HUES6 (cell line): ENCODE data around the gene MACROD2.
A peak's percentile ranks its signal among the peaks of the same experiment; 100 is the strongest.

Experiments used
- H3K27ac ChIP-seq: 2 replicates; pipeline ENCODE4 v1.7.0; 2013; ENCODE audit warnings: low read depth, mild to moderate bottlenecking, low read length, inconsistent platforms
- H3K27me3 ChIP-seq: 2 replicates; pipeline ENCODE4 v1.6.1; 2013; ENCODE audit warnings: low read length; ENCODE audit not compliant: control insufficient read depth, insufficient read depth
- H3K36me3 ChIP-seq: 2 replicates; pipeline ENCODE4 v1.6.1; 2013; ENCODE audit warnings: low read length; ENCODE audit not compliant: control insufficient read depth, insufficient read depth
- H3K4me1 ChIP-seq: 2 replicates; pipeline ENCODE4 v1.6.1; 2013; ENCODE audit warnings: low read length; ENCODE audit not compliant: control insufficient read depth, insufficient read depth
- H3K4me3 ChIP-seq: 2 replicates; pipeline ENCODE4 v1.5.1; 2013; ENCODE audit warnings: low read depth, low read length
- H3K9ac ChIP-seq: one replicate; pipeline ENCODE4 v1.6.1; 2013; ENCODE audit warnings: mild to moderate bottlenecking, low read length
- H3K9me3 ChIP-seq: 2 replicates; pipeline ENCODE4 v1.6.1; 2013; ENCODE audit warnings: low read depth, low read length; ENCODE audit not compliant: control insufficient read depth, insufficient read depth

Gene MACROD2

GRCh38 chr20:14332866-14333265 lies 337.6 kb downstream of the MACROD2 start:
- Histone ChIP-seq H3K27ac (no peak overlapping the region), H3K4me1 (peaks cover 43% of the 10 kb centered on the region), H3K36me3 (no peaks in the 10 kb centered on the region), H3K9ac (no peak overlapping the region), H3K4me3 (no peak overlapping the region), H3K27me3 (peaks cover 4% of the 10 kb centered on the region; the same call in 1 of the 2 replicates), H3K9me3 (no peaks in the 10 kb centered on the region)

- no peak overlapping the region for H3K27ac ChIP-seq
- H3K9me3 ChIP-seq: no peaks in the 10 kb centered on the region
- no peaks in the 10 kb centered on the region for H3K36me3 ChIP-seq
- peak overlapping the region; percentile 42; the same call in 1 of the 2 replicates for H3K4me3 ChIP-seq
- peaks cover 4% of the 10 kb centered on the region; the same call in 1 of the 2 replicates for H3K27me3 ChIP-seq
- no peak overlapping the region for H3K9ac ChIP-seq
- H3K4me1 ChIP-seq: peaks cover 43% of the 10 kb centered on the region
Measured at GRCh38 chr20:14333721-14334120, 338.4 kb downstream of the MACROD2 start.

- H3K27me3 ChIP-seq: peaks cover 4% of the 10 kb centered on the region; the same call in 1 of the 2 replicates
- H3K4me3 ChIP-seq: peak overlapping the region; percentile 67; the same call in 1 of the 2 replicates
- H3K36me3 ChIP-seq: no peaks in the 10 kb centered on the region
- H3K27ac ChIP-seq: no peak overlapping the region; the same call in 1 of the 2 replicates
- peaks cover 43% of the 10 kb centered on the region for H3K4me1 ChIP-seq
- H3K9ac ChIP-seq: no peak overlapping the region
- no peaks in the 10 kb centered on the region for H3K9me3 ChIP-seq
Measured at GRCh38 chr20:14334306-14334930, 339.1 kb downstream of the MACROD2 start.

- peak overlapping the region; percentile 37 for H3K9ac ChIP-seq
- H3K27ac ChIP-seq: no peak overlapping the region
- peak overlapping the region; percentile 67; the same call in 1 of the 2 replicates for H3K4me3 ChIP-seq
- no peaks in the 10 kb centered on the region for H3K36me3 ChIP-seq
- peaks cover 4% of the 10 kb centered on the region; the same call in 1 of the 2 replicates for H3K27me3 ChIP-seq
- peaks cover 43% of the 10 kb centered on the region for H3K4me1 ChIP-seq
- no peaks in the 10 kb centered on the region for H3K9me3 ChIP-seq
Measured at GRCh38 chr20:14335052-14335451, 339.7 kb downstream of the MACROD2 start.

- Histone ChIP-seq H3K9me3 (no peaks in the 10 kb centered on the region), H3K4me3 (peak overlapping the region; percentile 67), H3K27me3 (peaks cover 4% of the 10 kb centered on the region; the same call in 1 of the 2 replicates), H3K36me3 (no peaks in the 10 kb centered on the region), H3K4me1 (peaks cover 34% of the 10 kb centered on the region), H3K27ac (no peak overlapping the region; the same call in 1 of the 2 replicates), H3K9ac (peak overlapping the region; percentile 68)
Measured at GRCh38 chr20:14336686-14337085, 341.4 kb downstream of the MACROD2 start.

GRCh38 chr20:14337400-14338171 lies 342.3 kb downstream of the MACROD2 start, which contains the start of gene FLRT3:
Gene FLRT3 (minus strand): TSS chr20:14337612. CDS start chr20:14327506, 10,106 bp downstream.
- H3K9me3 ChIP-seq: no peaks in the 10 kb centered on the region
- H3K27me3 ChIP-seq: peaks cover 4% of the 10 kb centered on the region; the same call in 1 of the 2 replicates
- peaks cover 33% of the 10 kb centered on the region for H3K4me1 ChIP-seq
- H3K27ac ChIP-seq: no peak within 1 kb of the TSS; the same call in 1 of the 2 replicates
- peak within 1 kb of the TSS; percentile 67 for H3K4me3 ChIP-seq
- peak within 1 kb of the TSS; percentile 68 for H3K9ac ChIP-seq
- H3K36me3 ChIP-seq: no peaks in the 10 kb centered on the region

- H3K27ac ChIP-seq: no peak overlapping the region
- no peaks in the 10 kb centered on the region for H3K9me3 ChIP-seq
- H3K27me3 ChIP-seq: no peaks in the 10 kb centered on the region
- no peak overlapping the region for H3K4me3 ChIP-seq
- peaks cover 8% of the 10 kb centered on the region for H3K4me1 ChIP-seq
- H3K9ac ChIP-seq: no peak overlapping the region
- H3K36me3 ChIP-seq: no peaks in the 10 kb centered on the region
Measured at GRCh38 chr20:14341801-14342200, 346.5 kb downstream of the MACROD2 start.

GRCh38 chr20:14342918-14343317 lies 347.6 kb downstream of the MACROD2 start:
- H3K27ac ChIP-seq: no peak overlapping the region
- H3K9ac ChIP-seq: no peak overlapping the region
- H3K9me3 ChIP-seq: no peaks in the 10 kb centered on the region
- peaks cover 6% of the 10 kb centered on the region; the same call in 1 of the 2 replicates for H3K4me1 ChIP-seq
- no peaks in the 10 kb centered on the region for H3K27me3 ChIP-seq
- H3K4me3 ChIP-seq: no peak overlapping the region
- no peaks in the 10 kb centered on the region for H3K36me3 ChIP-seq

GRCh38 chr20:14343491-14344065 lies 348.3 kb downstream of the MACROD2 start:
- Histone ChIP-seq H3K4me1 (peaks cover 6% of the 10 kb centered on the region; the same call in 1 of the 2 replicates), H3K4me3 (no peak overlapping the region), H3K27me3 (no peaks in the 10 kb centered on the region), H3K9me3 (no peaks in the 10 kb centered on the region), H3K36me3 (no peaks in the 10 kb centered on the region), H3K27ac (no peak overlapping the region), H3K9ac (no peak overlapping the region)

- no peaks in the 10 kb centered on the region for H3K27me3 ChIP-seq
- no peak overlapping the region for H3K9ac ChIP-seq
- no peaks in the 10 kb centered on the region for H3K9me3 ChIP-seq
- H3K4me1 ChIP-seq: peaks cover 6% of the 10 kb centered on the region; the same call in 1 of the 2 replicates
- no peaks in the 10 kb centered on the region for H3K36me3 ChIP-seq
- H3K27ac ChIP-seq: no peak overlapping the region
- no peak overlapping the region for H3K4me3 ChIP-seq
Measured at GRCh38 chr20:14344746-14345145, 349.4 kb downstream of the MACROD2 start.
